Left lobe of liver (tissue), 2 donors: ENCODE results near the gene FAS. TPM values are rescaled to one million over a fixed set of nuclear protein-coding genes. Genes with fewer than 3 reads are reported as not detected.

Experiments
- ATAC-seq: fragments of 200-7000 bp; cut with Tn5 transposase; one replicate; pipeline ENCODE4 v1.9.1; 2020; ENCODE audit warnings: mild to moderate bottlenecking, moderate library complexity
- DNase-seq: peaks from one replicate; pipeline ENCODE4 v3.0.0-alpha.2; 2020; ENCODE audit warnings: low spot score
- total RNA-seq: library from RNA; stranded (reverse); gene quantifications from one replicate; pipeline ENCODE4 v1.2.1, GENCODE V29; 2021
- donor health status: DM: no; HTN: no; CAD: no; lungs with moderate emphysema.
- donor health status: DM: no; HTN: yes; CAD: no.

FAS gene
- 13.0 TPM for total RNA-seq

GRCh38 chr10:88990384-88991160, at the start of gene FAS:
FAS (plus strand) TSS chr10:88990798; CDS start chr10:88990877, 79 bp downstream.
- DNase-seq (peak; percentile 92), ATAC-seq (peak; percentile 83)

DNA sequence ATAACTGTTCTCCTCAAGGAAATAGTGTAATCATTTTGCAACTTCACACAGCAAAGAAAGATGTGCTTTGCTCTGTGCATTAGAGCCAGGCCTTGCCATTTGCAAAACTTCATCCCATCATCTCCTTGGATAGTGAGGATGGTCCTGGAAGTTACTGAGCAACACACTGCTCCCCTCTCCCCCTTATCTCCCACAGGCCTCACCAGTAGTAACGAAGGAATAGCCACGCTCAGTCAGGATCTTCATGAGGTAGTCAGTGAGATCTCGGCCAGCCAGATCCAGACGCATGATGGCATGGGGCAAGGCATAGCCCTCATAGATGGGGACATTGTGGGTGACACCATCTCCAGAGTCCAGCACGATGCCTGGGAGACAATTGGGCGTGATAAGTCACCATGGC, 49.6 kb upstream of the FAS start:
- ATAC-seq, result no peak

DNA sequence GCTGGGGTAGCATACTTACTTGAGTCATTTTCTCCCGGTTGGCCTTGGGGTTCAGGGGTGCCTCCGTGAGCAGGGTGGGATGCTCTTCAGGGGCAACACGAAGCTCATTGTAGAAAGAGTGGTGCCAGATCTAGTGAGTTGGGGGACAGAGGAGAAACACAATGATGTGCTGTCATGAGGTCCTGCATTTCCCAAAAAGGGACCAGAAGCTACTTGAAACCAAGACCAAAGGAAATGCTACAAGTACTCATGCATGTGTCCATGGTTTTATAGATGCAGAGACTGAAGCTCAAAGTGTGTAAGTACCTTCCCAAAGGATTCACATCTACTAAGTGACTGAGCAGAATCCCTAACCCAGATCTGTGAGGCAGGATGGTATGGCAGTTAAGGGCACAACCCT, 46.8 kb upstream of the FAS start:
- no peak for DNase-seq

More for the DNA sequence above, 49.6 kb upstream of the FAS start:
- no peak for DNase-seq

DNA sequence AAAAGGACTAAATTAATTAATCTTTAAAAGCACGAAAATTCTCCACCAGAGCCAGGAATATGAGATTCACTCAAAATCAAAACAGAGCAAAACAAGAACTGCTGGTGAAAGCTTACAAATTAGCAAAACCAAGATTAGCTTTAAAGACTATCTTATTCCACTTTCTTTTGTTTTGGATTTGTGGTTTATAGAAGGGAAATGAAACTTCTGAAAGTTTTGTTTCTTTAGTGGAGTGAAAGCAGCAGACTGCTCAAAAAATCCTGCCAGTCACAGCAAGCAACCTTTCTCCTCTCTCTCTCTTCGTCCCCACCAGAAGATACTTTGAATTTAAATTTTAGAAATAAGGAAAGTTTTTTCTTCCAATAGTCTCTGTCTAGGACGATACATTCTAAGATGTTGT, 45.8 kb upstream of the FAS start:
- ATAC-seq (no peak), DNase-seq (no peak)

More for the DNA sequence above, 46.8 kb upstream of the FAS start:
- no peak for ATAC-seq

DNA sequence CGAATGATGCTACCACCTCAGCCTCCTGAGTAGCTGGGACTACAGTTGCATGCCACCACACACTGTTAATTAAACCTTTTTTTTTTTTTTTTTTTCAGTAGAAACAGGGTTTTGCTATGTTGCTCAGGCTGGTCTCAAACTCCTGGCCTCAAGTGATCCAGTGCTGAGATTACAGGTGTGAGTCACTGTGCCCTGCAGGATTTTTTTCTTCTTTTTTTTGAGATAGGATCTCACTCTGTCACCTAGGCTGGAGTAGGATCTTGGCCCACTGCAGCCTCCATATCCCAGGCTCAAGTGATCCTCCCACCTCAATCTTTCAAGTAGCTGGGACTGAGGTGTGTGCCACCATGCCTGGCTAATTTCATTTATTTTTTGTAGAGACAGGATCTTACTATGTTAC, 44.4 kb upstream of the FAS start:
- no peak for DNase-seq
- ATAC-seq, result no peak

GRCh38 chr10:88946965-88947590, 43.5 kb upstream of the FAS start:
- no peak for DNase-seq
- ATAC-seq, result no peak

GRCh38 chr10:88949051-88949450, 41.5 kb upstream of the FAS start:
- DNase-seq (no peak), ATAC-seq (no peak)

GRCh38 chr10:88949912-88950837, 40.4 kb upstream of the FAS start:
- no peak for ATAC-seq
- DNase-seq, result no peak

DNA sequence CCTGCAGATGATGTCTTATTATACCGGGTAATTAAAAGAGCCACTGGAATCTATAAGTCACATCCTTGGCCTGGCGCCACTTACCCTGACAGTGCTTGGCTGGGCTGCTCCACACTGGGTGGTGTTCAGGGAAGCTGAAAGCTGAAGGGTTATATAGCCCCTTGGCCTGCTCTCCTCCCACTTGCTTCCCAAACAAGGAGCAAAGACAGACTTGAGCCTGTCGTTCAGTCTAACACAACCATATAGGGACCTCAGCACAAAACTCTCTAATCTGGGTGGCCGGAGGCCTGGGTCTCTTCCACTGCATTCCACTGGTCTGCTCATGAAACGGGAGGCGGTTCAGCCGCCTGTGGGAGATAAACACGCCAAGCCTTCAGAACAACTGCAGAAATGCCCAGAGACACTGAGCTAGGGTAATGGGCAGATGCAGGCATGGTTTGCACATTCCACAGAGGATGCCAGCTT, 37.9 kb upstream of the FAS start, which contains the start of gene ACTA2:
ACTA2 (minus strand) TSS at position 127 of the 465 bp plus-strand sequence. CDS start 3,843 bp downstream, outside the sequence.
- no peak for DNase-seq
- peak; percentile 30 for ATAC-seq

GRCh38 chr10:88953662-88954061, 36.9 kb upstream of the FAS start:
- DNase-seq (no peak), ATAC-seq (no peak)

GRCh38 chr10:88954458-88955083, 36.0 kb upstream of the FAS start:
- DNase-seq, result no peak

GRCh38 chr10:88957381-88957780, 33.2 kb upstream of the FAS start:
- ATAC-seq (no peak), DNase-seq (no peak)

More at GRCh38 chr10:88954458-88955083, 36.0 kb upstream of the FAS start:
- ATAC-seq, result no peak

- ATAC-seq (no peak), DNase-seq (no peak)
Observed at GRCh38 chr10:88958721-88959120, 31.9 kb upstream of the FAS start.

DNA sequence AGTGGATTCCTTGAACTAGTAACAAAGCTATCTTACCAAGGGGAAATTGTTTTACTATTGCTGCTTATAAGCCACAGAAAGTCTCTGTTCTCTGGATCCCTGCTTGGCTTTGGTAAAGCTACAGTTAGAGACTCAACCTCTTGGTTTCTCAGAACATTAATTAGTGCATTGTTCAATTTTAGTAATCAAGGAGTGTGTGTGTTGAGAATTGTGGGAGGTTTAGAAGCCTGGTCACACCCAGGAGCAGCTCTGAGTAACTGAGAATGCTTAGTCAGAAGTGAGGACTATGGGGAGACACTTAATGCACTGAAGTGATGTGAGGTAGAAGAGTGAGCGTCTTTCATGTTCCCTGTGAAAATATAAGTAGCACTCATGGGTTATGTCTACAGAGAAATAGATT, 29.8 kb upstream of the FAS start:
- DNase-seq (no peak), ATAC-seq (no peak)

DNA sequence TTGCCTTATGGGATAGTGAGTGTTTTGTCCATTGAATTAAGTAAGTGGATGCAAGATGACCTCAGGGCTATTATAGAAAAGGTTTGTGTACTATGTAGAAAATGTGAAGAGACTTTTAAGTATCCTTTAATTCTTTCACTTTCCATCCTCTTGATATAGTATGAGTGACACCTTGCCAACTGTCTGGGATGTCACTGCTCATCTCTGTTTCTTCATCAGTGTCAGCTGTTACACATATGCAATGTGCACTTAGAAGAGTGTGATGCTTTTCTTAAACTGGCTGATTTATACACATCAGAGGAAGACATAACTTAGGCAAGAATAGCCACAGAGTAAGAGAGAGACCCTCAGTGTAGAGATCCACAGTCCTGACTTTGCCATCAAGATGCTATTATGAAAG, 29.3 kb upstream of the FAS start:
- no peak for ATAC-seq

DNA sequence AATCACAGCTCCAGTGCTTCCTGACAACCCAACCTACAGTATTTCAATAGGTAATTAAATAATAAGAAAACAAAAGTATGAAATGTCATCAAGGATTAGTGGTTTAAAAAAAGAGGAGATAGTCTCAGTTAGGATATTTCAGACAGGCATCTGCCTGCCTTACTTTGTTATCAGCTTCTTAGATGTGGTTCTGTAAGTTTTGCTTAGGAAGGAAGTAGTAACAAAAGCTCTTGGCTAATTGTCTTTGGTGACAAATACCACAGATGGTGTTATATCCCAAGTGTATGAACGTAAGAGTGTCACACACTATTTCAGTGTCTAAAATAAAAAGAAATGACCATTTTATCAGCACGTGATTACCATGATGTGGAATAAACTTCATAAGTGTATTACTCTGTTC, 28.3 kb upstream of the FAS start:
- DNase-seq, result no peak
- no peak for ATAC-seq

More for the DNA sequence above, 29.3 kb upstream of the FAS start:
- DNase-seq, result no peak

DNA sequence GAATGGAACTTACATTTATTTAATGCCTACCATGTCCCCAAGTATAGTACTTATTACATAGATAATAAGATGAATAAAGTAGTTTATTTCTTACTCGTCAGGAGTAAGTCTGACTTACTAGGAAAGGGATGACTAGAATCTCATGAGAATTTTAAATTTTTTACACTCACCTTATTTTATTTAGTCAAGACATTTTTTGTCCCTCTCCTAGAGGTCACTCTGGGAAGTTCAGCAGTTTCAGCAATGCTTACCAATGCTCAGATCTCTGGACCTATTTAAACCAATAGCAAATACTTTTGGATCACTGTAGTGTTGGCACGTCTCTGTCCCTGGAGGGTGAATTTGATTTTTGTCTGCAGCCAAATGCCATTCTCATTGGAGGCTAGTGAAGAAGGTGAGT, 27.3 kb upstream of the FAS start:
- ATAC-seq, result no peak
- DNase-seq, result no peak

DNA sequence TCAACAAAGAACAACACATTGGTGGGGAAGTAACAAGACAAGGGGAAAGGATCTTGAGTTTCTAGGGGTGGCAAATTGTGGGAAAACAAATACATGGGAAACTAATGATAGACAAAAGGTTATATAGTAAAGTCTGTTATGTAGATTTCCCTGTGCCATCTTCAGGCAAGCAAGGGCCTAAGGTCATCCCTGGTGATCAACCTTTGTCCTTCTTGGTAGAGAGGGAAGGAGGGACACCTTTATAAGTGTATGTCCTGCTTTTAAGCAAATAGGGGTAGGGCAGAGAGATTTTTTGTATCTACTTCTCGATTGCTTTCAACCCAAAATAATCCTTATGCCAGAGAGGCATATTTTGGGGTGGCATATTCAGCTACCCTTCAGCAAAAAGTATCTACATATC, 26.2 kb upstream of the FAS start:
- no peak for ATAC-seq
- no peak for DNase-seq

DNA sequence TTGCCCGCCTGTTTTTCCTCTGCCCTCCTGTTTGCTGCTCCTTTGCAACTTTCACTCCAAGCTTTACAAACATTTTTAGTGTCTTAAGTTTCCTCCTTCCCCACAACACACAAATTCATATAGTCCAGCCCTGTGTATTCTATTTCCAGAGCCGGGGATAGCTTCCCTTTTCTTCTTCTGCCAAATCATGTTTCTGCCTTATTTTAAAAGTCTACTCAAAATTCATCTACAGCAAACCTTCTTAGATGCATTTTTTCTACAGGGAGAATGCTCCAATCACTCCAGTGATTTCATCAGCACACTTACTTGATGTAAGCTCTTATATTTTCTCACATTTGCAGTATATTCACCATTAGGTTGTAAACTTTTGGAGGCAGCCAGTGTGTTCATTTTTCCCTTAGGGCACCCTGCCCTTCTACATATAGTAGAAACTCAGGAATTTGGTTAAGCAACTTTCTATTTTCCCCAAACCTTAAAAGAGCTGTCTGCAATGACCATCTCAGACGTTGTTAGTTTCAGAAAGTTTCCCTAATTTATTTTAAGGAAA, 25.7 kb upstream of the FAS start:
- no peak for ATAC-seq
- DNase-seq, result no peak

GRCh38 chr10:88966797-88967196, 23.8 kb upstream of the FAS start:
- peak; percentile 62 for ATAC-seq
- no peak for DNase-seq
